H9 (cell line): ENCODE measurements around the gene ICAM2. TPM values are rescaled to one million over a fixed set of nuclear protein-coding genes. Genes with fewer than 3 reads are reported as not detected.

Source experiments
- DNase-seq: peaks from one replicate; pipeline ENCODE4 v3.0.0-alpha.2; 2017
- H2AFZ ChIP-seq: one replicate; pipeline ENCODE4 v1.6.1; 2013; ENCODE audit warnings: mild to moderate bottlenecking, low read length, control low read depth, moderate library complexity
- H2AK5ac ChIP-seq: 2 replicates; pipeline ENCODE4 v1.6.1; 2013; ENCODE audit warnings: low read length, control low read depth, mixed read lengths; ENCODE audit not compliant: insufficient read length
- H2BK120ac ChIP-seq: one replicate; pipeline ENCODE4 v1.6.1; 2013; ENCODE audit warnings: low read depth, mild to moderate bottlenecking, low read length, control low read depth, inconsistent platforms; ENCODE audit not compliant: poor library complexity, severe bottlenecking
- H2BK12ac ChIP-seq: 2 replicates; pipeline ENCODE4 v1.6.1; 2013; ENCODE audit warnings: low read length, control low read depth, mixed read lengths, low read depth; ENCODE audit not compliant: insufficient read length
- H2BK15ac ChIP-seq: 2 replicates; pipeline ENCODE4 v1.6.1; 2013; ENCODE audit warnings: low read depth, low read length, control low read depth
- H2BK20ac ChIP-seq: one replicate; pipeline ENCODE4 v1.6.1; 2013; ENCODE audit warnings: low read depth, mild to moderate bottlenecking, low read length, control low read depth, inconsistent platforms; ENCODE audit not compliant: poor library complexity, severe bottlenecking
- H2BK5ac ChIP-seq: 2 replicates; pipeline ENCODE4 v1.6.1; 2013; ENCODE audit warnings: low read length, control low read depth, mixed read lengths; ENCODE audit not compliant: insufficient read length
- H3K14ac ChIP-seq: 2 replicates; pipeline ENCODE4 v1.6.1; 2013; ENCODE audit warnings: low read length, control low read depth; ENCODE audit not compliant: insufficient read depth
- H3K18ac ChIP-seq: 2 replicates; pipeline ENCODE4 v1.6.1; 2013; ENCODE audit warnings: low read depth, mild to moderate bottlenecking, mixed read lengths, low read length, control low read depth; ENCODE audit not compliant: insufficient read length
- H3K23ac ChIP-seq: 2 replicates; pipeline ENCODE4 v1.6.1; 2013; ENCODE audit warnings: low read length, control low read depth, mixed read lengths, low read depth; ENCODE audit not compliant: insufficient read length
- H3K23me2 ChIP-seq: 2 replicates; pipeline ENCODE4 v1.6.1; 2013; ENCODE audit warnings: low read depth, mild to moderate bottlenecking, mixed read lengths, low read length, control low read depth; ENCODE audit not compliant: insufficient read length, poor library complexity, severe bottlenecking
- H3K27ac ChIP-seq: 2 replicates; pipeline ENCODE4 v1.5.1; 2013; ENCODE audit warnings: low read length, control low read depth, mixed read lengths, low read depth; ENCODE audit not compliant: insufficient read length
- H3K27me3 ChIP-seq: 2 replicates; pipeline ENCODE4 v1.6.1; 2013; ENCODE audit warnings: low read length, control low read depth, inconsistent platforms; ENCODE audit not compliant: insufficient read depth
- H3K4ac ChIP-seq: 2 replicates; pipeline ENCODE4 v1.6.1; 2013; ENCODE audit warnings: low read depth, mild to moderate bottlenecking, control low read depth, inconsistent platforms, low read length, moderate library complexity
- H3K4me1 ChIP-seq: 2 replicates; pipeline ENCODE4 v1.6.1; 2013; ENCODE audit warnings: low read length, control low read depth, inconsistent platforms; ENCODE audit not compliant: insufficient read depth
- H3K4me2 ChIP-seq: 2 replicates; pipeline ENCODE4 v1.6.1; 2013; ENCODE audit warnings: low read length, control low read depth, mixed read lengths; ENCODE audit not compliant: insufficient read length, insufficient read depth
- H3K56ac ChIP-seq: 2 replicates; pipeline ENCODE4 v1.6.1; 2013; ENCODE audit warnings: low read depth, mild to moderate bottlenecking, mixed read lengths, low read length, control low read depth; ENCODE audit not compliant: insufficient read length
- H3K79me1 ChIP-seq: 2 replicates; pipeline ENCODE4 v1.6.1; 2013; ENCODE audit warnings: low read depth, mild to moderate bottlenecking, moderate library complexity, low read length, control low read depth, inconsistent platforms; ENCODE audit not compliant: insufficient read depth, poor library complexity, severe bottlenecking
- H3K79me2 ChIP-seq: 2 replicates; pipeline ENCODE4 v1.6.1; 2013; ENCODE audit warnings: low read length, control low read depth, inconsistent platforms; ENCODE audit not compliant: insufficient read depth
- H3K9ac ChIP-seq: 2 replicates; pipeline ENCODE4 v1.6.1; 2013; ENCODE audit warnings: low read length, control low read depth, mixed read lengths; ENCODE audit not compliant: insufficient read length; ENCODE audit errors: extremely low read depth
- H3K9me3 ChIP-seq: one replicate; pipeline ENCODE4 v1.6.1; 2013; ENCODE audit warnings: low read depth, low read length, inconsistent platforms; ENCODE audit not compliant: control insufficient read depth
- H3T11ph ChIP-seq: one replicate; pipeline ENCODE4 v1.6.1; 2013; ENCODE audit warnings: mild to moderate bottlenecking, low read length, control low read depth, inconsistent platforms
- H4K20me1 ChIP-seq: one replicate; pipeline ENCODE4 v1.6.1; 2013; ENCODE audit not compliant: control insufficient read depth, insufficient read length, insufficient read depth
- H4K5ac ChIP-seq: 2 replicates; pipeline ENCODE4 v1.6.1; 2013; ENCODE audit warnings: low read depth, mild to moderate bottlenecking, mixed read lengths, low read length, control low read depth; ENCODE audit not compliant: insufficient read length
- H4K8ac ChIP-seq: replicated peaks from 2 replicates; pipeline ENCODE4 v1.6.1; 2013; ENCODE audit warnings: low read length, control low read depth, mixed read lengths, low read depth; ENCODE audit not compliant: insufficient read length
- H4K91ac ChIP-seq: 2 replicates; pipeline ENCODE4 v1.6.1; 2013; ENCODE audit warnings: low read depth, mild to moderate bottlenecking, moderate library complexity, mixed read lengths, low read length, control low read depth; ENCODE audit not compliant: insufficient read length
- H3K27ac Mint-ChIP-seq, 3 experiments: 2 replicates in 2 of 3; 3 replicates in 1 of 3; pipeline ENCODE4 v1.8.0; 2020 to 2021; ENCODE audit warnings: mixed read lengths in 3 of 3, mild to moderate bottlenecking in 1 of 3, moderate library complexity in 1 of 3
- H3K27me3 Mint-ChIP-seq: 2 replicates; pipeline ENCODE4 v1.8.0; 2021; ENCODE audit warnings: low read depth, mild to moderate bottlenecking, moderate library complexity, mixed read lengths
- H3K36me3 Mint-ChIP-seq, 3 experiments: 2 replicates in 2 of 3; 3 replicates in 1 of 3; pipeline ENCODE4 v1.8.0; 2020 to 2021; ENCODE audit warnings: low read depth in 3 of 3, mixed read lengths in 3 of 3; ENCODE audit not compliant: insufficient read depth in 1 of 3
- H3K4me1 Mint-ChIP-seq, 2 experiments: 2 replicates each; pipeline ENCODE4 v1.8.0; 2020; ENCODE audit warnings: mixed read lengths in 2 of 2
- H3K4me3 Mint-ChIP-seq, 2 experiments: 2 replicates in 1 of 2; 3 replicates in 1 of 2; pipeline ENCODE4 v1.8.0; 2020 to 2021; ENCODE audit warnings: mild to moderate bottlenecking in 2 of 2, mixed read lengths in 2 of 2, moderate library complexity in 1 of 2
- H3K9me3 Mint-ChIP-seq, 2 experiments: 2 replicates in 1 of 2; 3 replicates in 1 of 2; pipeline ENCODE4 v1.8.0; 2020; ENCODE audit warnings: mild to moderate bottlenecking in 2 of 2, mixed read lengths in 2 of 2, moderate library complexity in 1 of 2
- WGBS: extraction: QIAGEN DNeasy Blood & Tissue Kit; methylation state at CpG from one replicate; pipeline ENCODE4 v1.1.7; 2013; ENCODE audit warnings: missing lambda C conversion rate, low lambda C conversion rate, mixed read lengths; ENCODE audit not compliant: insufficient read length; ENCODE audit errors: extremely low coverage; 5-methylcytosine and 5-hydroxymethylcytosine counted together
- total RNA-seq: library from RNA; stranded (reverse); gene quantifications from 2 replicates; pipeline ENCODE4 v1.2.1, GENCODE V29; 2021
- TF ChIP-seq, protein P1 (sequence below): fragments of 200-600 bp; sonication (generic); conservative IDR thresholded peaks from 3 replicates; pipeline ENCODE4 v1.8.0; 2021; ENCODE audit warnings: antibody characterized with exemption, mild to moderate bottlenecking

Gene ICAM2
- total RNA-seq, 1 experiment from 2014 or later = 0.28 TPM

DNA sequence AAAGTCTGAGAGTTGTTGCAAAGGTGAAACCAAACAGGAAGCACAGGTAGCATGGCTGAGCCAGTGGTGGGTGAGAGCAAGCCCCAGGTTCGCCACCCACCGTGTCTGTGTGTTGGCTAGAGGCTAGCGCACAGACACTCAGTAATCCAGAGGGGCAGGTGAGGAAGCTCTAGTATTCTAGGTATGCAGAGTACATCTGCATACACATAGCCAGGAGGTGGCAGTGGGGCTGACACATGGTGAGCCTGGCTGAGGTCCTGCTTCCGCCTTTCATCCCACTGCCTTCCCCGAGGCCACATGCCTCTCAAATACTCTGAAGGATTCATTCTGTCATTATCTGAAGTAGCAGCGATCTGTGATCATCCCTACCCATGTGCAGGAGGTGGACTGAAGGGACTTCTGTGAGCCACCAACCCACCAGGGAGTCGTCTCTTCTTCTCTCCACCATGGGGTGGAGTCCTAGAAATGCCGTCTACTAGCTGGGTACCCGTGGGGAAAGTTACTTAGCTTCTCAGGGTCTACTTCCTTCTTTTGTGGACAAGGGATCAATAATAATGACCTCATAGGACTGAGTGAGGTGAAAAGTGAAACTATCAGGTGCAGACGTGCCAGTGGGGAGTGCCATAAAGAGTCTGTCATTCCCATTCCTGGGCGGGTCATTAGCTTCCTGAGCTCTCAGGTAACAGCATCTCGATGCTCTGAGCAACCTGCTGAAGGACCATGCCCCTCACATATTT, 36.0 kb upstream of the ICAM2 start:
- Histone ChIP-seq H3K9ac (no peak overlapping the region), H2BK15ac (no peak overlapping the region), H3K56ac (no peak overlapping the region), H3K27ac (no peak overlapping the region), H2AFZ (no peak overlapping the region), H3K4ac (no peak overlapping the region), H4K20me1 (no peaks in the 10 kb centered on the region), H4K91ac (no peak overlapping the region), H2BK20ac (no peak overlapping the region), H4K5ac (no peak overlapping the region), H3K23me2 (no peaks in the 10 kb centered on the region), H3K79me2 (no peaks in the 10 kb centered on the region), H3K9me3 (no peaks in the 10 kb centered on the region), H3T11ph (no peak overlapping the region), H4K8ac (no peak overlapping the region), H2BK12ac (no peak overlapping the region), H2AK5ac (no peak overlapping the region), H3K27me3 (no peaks in the 10 kb centered on the region), H3K18ac (no peak overlapping the region), H3K4me2 (no peak overlapping the region), H3K23ac (no peak overlapping the region), H3K14ac (no peak overlapping the region), H3K4me1 (peaks cover 6% of the 10 kb centered on the region; the same call in 1 of the 2 replicates), H3K79me1 (no peaks in the 10 kb centered on the region), H2BK120ac (no peak overlapping the region), H2BK5ac (no peak overlapping the region)
- TF ChIP-seq, protein P1, sequence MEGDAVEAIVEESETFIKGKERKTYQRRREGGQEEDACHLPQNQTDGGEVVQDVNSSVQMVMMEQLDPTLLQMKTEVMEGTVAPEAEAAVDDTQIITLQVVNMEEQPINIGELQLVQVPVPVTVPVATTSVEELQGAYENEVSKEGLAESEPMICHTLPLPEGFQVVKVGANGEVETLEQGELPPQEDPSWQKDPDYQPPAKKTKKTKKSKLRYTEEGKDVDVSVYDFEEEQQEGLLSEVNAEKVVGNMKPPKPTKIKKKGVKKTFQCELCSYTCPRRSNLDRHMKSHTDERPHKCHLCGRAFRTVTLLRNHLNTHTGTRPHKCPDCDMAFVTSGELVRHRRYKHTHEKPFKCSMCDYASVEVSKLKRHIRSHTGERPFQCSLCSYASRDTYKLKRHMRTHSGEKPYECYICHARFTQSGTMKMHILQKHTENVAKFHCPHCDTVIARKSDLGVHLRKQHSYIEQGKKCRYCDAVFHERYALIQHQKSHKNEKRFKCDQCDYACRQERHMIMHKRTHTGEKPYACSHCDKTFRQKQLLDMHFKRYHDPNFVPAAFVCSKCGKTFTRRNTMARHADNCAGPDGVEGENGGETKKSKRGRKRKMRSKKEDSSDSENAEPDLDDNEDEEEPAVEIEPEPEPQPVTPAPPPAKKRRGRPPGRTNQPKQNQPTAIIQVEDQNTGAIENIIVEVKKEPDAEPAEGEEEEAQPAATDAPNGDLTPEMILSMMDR = no peak
- H3K4me3 Mint-ChIP-seq = peak overlapping the region in 1 of 2 experiments; percentile 12; a peak in 1 of 5 replicates
- peak; percentile 89 for DNase-seq
- peak overlapping the region in 2 of 3 experiments; percentile 69 to 86; a peak in 3 of 7 replicates for H3K27ac Mint-ChIP-seq
- peaks cover 0 to 21% (median 4%) of the 10 kb centered on the region in 3 experiments for H3K36me3 Mint-ChIP-seq
- no peaks in the 10 kb centered on the region for H3K9me3 Mint-ChIP-seq
- no peaks in the 10 kb centered on the region for H3K27me3 Mint-ChIP-seq
- no CpG with 5 or more reads among the region's 12 CpGs for WGBS
- peaks cover 21% of the 10 kb centered on the region in 2 experiments for H3K4me1 Mint-ChIP-seq
